H1 (cell line): Measurements from ENCODE around the gene TNFRSF14. TPM values are rescaled to one million over a fixed set of nuclear protein-coding genes. Genes with fewer than 3 reads are reported as not detected.

ENCODE experiments used
- KDM4A ChIP-seq: IDR thresholded peaks from one replicate; pipeline ENCODE4 v1.7.1; 2012; ENCODE audit warnings: low read depth, mild to moderate bottlenecking, moderate library complexity, low read length, inconsistent platforms; ENCODE audit not compliant: severe bottlenecking
- USF2 ChIP-seq: IDR thresholded peaks from 2 replicates; pipeline ENCODE4 v1.6.1; 2011; ENCODE audit warnings: low read length, improper control_type of control experiment
- polyA plus RNA-seq, 7 experiments: library from polyadenylated mRNA; depleted of rRNA in 3 of 7; stranded (reverse) in 5 of 7; unstranded in 2 of 7; fragments of >200 nt in 5 of 7; fragments of 200-250 nt in 2 of 7; gene quantifications; 1 replicate in 5 of 7; 2 replicates in 1 of 7; 4 replicates in 1 of 7; pipeline versions ENCODE4 v1.2.1 to v1.2.3, GENCODE V29; 2011 to 2013; ENCODE audit warnings: missing spikeins in 2 of 7, mixed read lengths in 2 of 7
- total RNA-seq: library from RNA; stranded (reverse); fragmentation: NEBNext Ultra II Directional; extraction: Animal tissue kit (Norgen Biotek cat#: 25700); gene quantifications from 2 replicates; pipeline ENCODE4 v1.2.1, GENCODE V29; 2021

Gene TNFRSF14
- total and polyA plus RNA-seq, 2 of the 8 experiments (the other 6 are each of a cell fraction or from before 2014, with no cell fraction given) = 0.36 to 0.50 TPM

GRCh38 chr1:2557482-2558400 lies 1.6 kb downstream of the TNFRSF14 start (continued):
- TF ChIP-seq USF2 (no peak), KDM4A (no peak)
